ENCODE data around the gene ZSCAN9.

The ZSCAN9 gene

DNA sequence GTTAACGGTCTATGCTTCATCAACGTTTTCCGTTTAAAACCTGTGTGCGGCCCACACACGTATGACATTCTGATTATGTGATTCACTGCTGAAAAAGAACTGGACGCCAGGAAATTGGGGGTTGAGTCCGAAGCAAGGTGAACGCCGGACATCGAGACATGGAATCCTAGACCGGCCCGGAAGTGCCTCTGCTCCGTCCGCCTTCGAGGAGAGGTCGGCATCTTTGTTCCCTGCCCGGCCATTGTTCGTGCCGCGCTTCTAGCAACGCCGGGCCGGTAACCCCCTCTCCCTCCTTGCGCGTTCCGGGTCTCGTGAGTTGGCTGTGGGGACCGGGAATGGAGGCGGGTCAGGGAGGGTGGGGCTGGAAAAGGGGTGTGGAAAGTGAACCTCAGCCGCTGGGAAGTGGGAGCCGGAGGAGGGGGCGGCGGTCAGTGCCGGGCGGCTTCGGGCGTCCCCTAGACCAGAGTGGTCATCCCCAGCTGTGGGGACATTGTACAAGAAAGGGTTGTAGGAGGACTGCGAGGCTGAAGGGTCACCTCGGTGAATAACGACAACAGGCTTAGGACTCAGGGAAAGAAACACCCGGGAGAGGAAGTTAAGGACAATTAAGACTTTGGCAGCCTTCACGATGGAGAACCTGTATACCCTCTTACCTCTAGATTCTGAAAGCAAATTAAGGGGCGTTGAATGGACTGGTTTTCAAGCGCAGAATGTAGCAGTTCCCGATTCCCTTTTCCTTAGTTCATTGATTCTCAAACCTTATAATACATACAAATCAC, at the start of gene ZSCAN9:
ZSCAN9 (plus strand) TSS at position 220 of the 779 bp plus-strand sequence. CDS start 1,810 bp downstream, outside the sequence.
- peak; percentile 70 for DNase-seq (ENCODE audit: low spot score)

GRCh38 chr6:28176373-28176772, 48.7 kb upstream of the ZSCAN9 start:
- no peak for DNase-seq (ENCODE audit: low spot score)

DNA sequence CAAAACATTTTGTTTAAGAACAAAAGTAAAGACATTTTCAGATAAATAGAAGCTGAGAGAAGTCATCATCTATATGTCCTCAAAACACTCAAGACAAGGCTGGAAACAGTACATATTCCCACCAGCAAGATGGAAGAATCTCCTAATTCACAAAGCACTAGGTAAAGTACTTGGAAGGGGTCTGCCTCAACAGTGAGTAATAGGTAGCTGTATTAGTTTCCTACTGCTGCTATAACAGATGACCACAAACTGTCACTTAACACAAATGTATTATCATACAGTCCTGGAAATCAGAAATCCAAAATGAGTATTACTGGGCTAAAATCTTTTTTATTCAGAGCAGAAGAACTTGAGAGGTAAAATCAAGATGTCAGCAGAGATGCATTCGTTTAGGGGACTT, 42.8 kb upstream of the ZSCAN9 start:
- DNase-seq (ENCODE audit: low spot score) = no peak

- DNase-seq (ENCODE audit: low spot score) = no peak
Measured at GRCh38 chr6:28188111-28188979, 36.7 kb upstream of the ZSCAN9 start.

DNA sequence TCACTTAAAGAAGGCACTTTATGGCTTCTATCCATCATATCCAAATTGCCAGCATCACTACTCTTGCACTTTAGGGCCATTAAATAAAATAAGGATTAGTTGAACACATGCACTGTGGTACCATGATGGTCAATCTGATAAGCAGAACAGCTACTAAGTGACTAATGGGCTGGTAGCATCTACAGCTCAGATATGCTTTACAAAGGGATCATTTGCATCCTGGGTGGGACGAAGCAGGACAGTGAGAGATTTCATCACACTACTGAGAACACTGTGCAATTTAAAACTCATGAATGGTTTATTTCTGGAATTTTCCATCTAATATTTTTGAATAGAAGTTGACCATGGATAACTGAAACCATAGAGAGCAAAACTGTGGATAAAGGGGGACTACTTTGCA, 25.1 kb upstream of the ZSCAN9 start:
- no peak for DNase-seq (ENCODE audit: low spot score)

DNA sequence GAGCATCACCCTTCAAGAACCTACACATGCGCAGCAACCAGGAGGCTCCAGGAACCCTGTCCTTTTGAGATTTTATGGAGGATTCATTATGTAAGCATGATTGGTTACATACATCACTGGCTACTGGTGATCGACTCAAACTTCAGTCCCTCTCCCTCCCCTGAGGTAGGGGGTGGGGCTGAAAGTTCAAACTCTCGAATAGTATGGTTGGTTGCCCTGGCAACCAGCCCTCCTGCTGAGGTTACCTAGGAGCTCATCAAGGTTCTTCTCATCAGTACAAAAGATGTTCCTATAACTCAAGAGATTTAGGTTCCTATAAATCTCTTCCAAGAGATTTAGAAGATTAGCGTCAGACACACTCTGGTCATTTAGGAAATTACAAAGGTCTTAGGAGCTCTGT, 21.9 kb upstream of the ZSCAN9 start:
- no peak for DNase-seq (ENCODE audit: low spot score)

DNA sequence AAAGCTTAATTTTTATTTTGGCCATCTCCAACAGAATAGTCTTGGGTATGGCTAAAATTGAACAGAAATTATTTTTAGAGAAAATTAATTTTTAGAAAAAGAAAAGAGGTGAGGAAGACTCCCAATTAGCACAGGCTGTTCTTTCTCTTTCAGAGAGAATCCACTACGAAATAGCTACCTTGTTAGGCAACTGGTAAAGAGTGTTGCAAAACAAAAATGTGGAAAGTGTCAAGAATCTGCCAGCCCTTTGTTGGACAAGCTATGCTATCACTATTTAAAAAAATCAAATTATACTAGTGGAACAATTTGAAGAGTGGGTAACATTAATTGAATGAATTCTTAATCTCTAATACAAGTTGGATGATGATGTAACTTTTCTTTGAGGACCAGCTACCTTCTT, 19.2 kb upstream of the ZSCAN9 start:
- no peak for DNase-seq (ENCODE audit: low spot score)

- no peak for DNase-seq (ENCODE audit: low spot score)
Measured at GRCh38 chr6:28206527-28206926, 18.5 kb upstream of the ZSCAN9 start.

GRCh38 chr6:28206928-28207509, 18.1 kb upstream of the ZSCAN9 start:
- DNase-seq (ENCODE audit: low spot score) = no peak

- DNase-seq (ENCODE audit: low spot score) = no peak
Measured at GRCh38 chr6:28207510-28208110, 17.5 kb upstream of the ZSCAN9 start.

- no peak for DNase-seq (ENCODE audit: low spot score)
Measured at GRCh38 chr6:28208111-28208659, 16.9 kb upstream of the ZSCAN9 start.

- no peak for DNase-seq (ENCODE audit: low spot score)
Measured at GRCh38 chr6:28209753-28210535, 15.1 kb upstream of the ZSCAN9 start.

- DNase-seq (ENCODE audit: low spot score) = no peak
Measured at GRCh38 chr6:28211840-28212509, 13.1 kb upstream of the ZSCAN9 start.

GRCh38 chr6:28212510-28213212, 12.4 kb upstream of the ZSCAN9 start:
- DNase-seq (ENCODE audit: low spot score) = no peak

GRCh38 chr6:28213213-28213523, 11.9 kb upstream of the ZSCAN9 start:
- no peak for DNase-seq (ENCODE audit: low spot score)

DNA sequence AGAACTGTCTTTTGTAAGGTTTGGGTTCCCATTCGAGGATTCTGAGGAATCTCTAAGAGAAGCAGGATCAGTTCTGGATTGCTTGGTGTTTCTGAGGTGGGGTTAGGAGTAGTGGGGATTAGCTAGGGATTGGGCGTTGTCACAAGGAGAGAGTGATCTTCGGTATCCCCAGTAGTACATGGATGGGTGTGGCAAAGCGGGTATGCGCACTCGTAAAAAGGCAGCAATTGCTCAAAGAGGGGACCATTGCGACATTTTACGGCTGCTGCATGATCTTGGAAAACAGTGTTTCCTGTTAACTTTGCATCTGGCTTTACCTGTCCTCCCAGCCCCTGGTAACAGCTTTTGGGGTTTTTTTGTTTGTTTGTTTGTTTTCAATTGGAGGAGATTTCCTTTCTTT, 9.7 kb upstream of the ZSCAN9 start:
- DNase-seq (ENCODE audit: low spot score) = no peak

DNA sequence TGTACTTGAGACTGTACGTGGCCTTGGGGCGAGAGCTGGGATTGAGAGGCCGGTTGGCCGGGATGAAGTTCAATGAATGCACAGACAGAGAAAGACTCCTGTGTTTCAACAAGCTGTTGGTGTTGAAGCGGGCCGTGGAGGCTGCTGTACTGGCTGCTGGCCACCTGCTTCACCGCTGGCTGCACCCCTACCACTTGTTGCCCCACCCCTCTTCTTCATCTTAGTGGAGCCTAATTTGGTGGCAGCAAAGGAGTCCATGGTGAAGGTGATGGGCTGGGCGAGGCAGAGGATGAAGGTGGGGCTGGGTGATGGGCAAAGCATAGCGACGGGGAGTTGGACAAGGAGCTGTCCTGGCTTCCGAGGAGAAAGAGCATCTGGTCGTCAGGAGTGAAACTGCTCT, 7.2 kb upstream of the ZSCAN9 start:
- DNase-seq (ENCODE audit: low spot score) = no peak

GRCh38 chr6:28218312-28219248, 6.5 kb upstream of the ZSCAN9 start:
- peak; percentile 48 for DNase-seq (ENCODE audit: low spot score)
